ENCODE data around the gene MCAT.
"Not testable (repeated sequence)": the region's sequence is repeated elsewhere in the genome, so short reads cannot be mapped to it uniquely, and the experiment has no call there.

The MCAT gene

GRCh38 chr22:43152357-43153071, 9.3 kb upstream of the MCAT start:
- peak; percentile 72 to 77 for DNase-seq

GRCh38 chr22:43152003-43152356, 8.8 kb upstream of the MCAT start:
- no peak for DNase-seq

- peak; percentile 72 to 79 for DNase-seq
Measured at GRCh38 chr22:43151251-43152002, 8.2 kb upstream of the MCAT start, which contains the start of gene TSPO. Gene TSPO, plus strand, starts transcription at chr22:43151559. Its CDS starts 7,680 bp downstream, at chr22:43159239.

GRCh38 chr22:43150731-43151206, 7.6 kb upstream of the MCAT start:
- DNase-seq = no peak

DNA sequence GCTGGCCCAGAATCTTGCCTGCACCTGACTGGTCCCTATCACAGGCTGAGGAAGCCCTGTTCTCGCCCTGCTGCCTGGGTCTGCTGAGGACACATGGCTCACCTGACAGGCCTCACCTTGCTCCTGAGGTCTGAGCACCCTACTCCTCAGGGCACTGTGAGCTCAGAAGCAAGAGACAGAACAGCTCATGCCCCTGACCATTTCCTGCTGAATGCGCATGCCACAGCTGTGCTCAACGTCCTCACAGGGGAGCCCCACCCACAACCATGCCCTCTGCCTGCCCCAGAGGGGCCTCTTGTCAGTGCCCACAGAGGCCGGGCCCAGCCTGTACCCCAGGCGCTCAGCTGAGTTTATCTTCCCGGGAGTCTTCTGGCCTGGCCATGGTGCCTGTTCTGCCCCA, 5.4 kb upstream of the MCAT start:
- no peak for DNase-seq

GRCh38 chr22:43147821-43148220, 4.6 kb upstream of the MCAT start:
- no peak for DNase-seq

DNA sequence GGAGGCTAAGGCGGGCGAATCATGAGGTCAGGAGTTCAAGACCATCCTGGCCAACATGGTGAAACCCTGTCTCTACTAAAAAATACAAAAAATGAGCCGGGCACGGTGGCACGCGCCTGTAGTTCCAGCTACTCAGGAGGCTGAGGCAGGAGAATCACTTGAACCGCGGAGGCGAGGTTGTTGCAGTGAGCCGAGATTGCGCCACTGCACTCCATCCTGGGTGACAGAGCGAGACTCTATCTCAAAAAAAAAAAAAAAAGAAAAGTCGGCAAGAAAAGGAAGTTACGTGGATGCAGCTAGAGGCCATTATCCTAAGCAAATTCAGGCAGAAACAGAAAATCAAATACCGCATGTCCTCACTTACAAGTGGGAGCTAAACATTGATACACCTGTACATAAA, 3.1 kb upstream of the MCAT start:
- not testable (repeated sequence) for DNase-seq

GRCh38 chr22:43145371-43145770, 2.2 kb upstream of the MCAT start:
- DNase-seq = not testable (repeated sequence)

GRCh38 chr22:43144949-43145348, 1.8 kb upstream of the MCAT start:
- DNase-seq = no peak

- no peak for DNase-seq
Measured at GRCh38 chr22:43136801-43137200, 6.4 kb downstream of the MCAT start.

GRCh38 chr22:43136255-43136654, 6.9 kb downstream of the MCAT start:
- peak; percentile 42 to 58 for DNase-seq

DNA sequence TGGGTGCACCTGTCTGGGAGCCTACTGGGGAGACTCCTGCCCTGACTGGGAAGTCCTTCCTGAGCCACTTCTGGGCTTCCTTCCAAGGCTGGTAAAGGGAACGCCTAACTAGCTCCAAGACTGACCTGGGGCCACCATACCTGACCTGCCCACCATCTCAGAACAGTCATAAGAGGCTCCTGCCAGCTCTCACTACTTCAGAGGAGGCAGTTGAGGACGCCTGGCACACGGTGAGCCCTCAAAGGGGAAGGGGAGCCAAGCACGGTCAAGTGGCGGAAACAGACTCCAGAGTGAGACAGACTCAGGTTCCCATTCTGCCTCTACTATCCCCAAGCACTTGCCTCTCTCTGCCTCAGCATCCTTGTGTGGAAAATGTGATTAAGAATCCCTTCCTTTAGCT, 7.6 kb downstream of the MCAT start:
- no peak for DNase-seq

DNA sequence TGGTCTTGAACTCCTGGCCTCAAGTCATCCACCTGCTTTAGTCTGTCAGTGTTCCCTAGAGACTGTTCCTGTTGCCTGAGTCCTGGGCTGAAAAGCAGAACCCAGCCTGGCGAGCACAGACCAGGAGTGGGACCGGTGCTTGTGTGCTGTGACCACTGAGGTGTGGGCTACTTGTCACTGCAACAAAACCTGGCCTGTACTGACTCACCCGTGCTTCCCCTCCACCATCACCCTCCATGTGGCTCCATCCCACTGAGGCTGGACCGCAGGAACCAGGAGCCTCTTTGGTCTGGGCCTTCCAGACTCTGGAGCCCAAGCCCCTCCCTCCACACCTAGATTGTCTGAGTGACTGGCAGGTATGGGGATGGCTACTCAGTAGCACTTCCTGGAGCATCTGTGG, 8.6 kb downstream of the MCAT start:
- no peak for DNase-seq

- DNase-seq = no peak
Measured at GRCh38 chr22:43133401-43133800, 9.8 kb downstream of the MCAT start.

GRCh38 chr22:43131773-43132501, 11.3 kb downstream of the MCAT start:
- no peak for DNase-seq

DNA sequence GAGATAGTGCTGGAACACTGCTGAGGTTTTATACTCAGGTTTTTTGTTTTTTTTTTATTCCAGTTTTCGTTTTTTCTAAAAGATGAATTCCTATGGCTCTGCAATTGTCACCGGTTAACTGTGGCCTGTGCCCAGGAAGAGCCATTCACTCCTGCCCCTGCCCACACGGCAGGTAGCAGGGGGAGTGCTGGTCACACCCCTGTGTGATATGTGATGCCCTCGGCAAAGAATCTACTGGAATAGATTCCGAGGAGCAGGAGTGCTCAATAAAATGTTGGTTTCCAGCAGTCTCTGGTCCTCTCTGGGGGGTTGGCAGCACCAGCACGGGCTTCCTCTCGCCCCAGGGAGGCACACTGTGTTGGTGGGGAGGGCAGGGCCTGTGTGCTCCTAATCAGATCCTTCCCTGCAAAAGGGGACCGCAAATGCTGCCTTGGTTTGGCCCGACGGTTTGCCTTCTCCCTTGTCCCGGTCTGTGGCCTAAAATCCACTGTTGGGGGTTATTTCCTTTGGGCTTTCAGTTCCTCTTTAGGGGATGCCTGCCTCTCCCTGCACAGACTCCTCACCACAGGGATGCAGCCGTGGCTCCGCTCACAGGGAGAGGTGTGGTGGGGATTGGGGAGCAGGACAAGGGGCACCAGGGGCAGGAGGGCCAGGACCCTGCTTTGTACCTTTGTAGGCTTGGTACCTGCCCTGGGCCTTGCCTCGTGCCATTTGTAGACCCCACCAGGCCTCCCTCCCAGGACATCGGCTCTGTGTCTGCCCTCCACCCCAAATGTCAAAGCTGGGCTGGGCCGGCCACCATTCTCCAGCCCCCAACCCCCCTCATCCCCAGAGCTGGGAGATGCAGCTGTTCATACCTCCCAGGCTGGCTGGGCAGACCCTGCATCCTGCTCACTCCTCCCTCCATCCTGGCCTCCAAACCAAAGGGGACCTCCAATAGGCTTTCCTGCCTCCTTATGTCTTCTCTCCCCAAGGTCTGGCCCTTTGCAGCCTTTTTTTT, 13.5 kb downstream of the MCAT start:
- no peak for DNase-seq

- no peak for DNase-seq
Measured at GRCh38 chr22:43128928-43129424, 14.2 kb downstream of the MCAT start.

- no peak for DNase-seq
Measured at GRCh38 chr22:43128116-43128515, 15.1 kb downstream of the MCAT start.

- no peak for DNase-seq
Measured at GRCh38 chr22:43127166-43127908, 15.9 kb downstream of the MCAT start.

GRCh38 chr22:43126501-43127165, 16.6 kb downstream of the MCAT start:
- DNase-seq = no peak

DNA sequence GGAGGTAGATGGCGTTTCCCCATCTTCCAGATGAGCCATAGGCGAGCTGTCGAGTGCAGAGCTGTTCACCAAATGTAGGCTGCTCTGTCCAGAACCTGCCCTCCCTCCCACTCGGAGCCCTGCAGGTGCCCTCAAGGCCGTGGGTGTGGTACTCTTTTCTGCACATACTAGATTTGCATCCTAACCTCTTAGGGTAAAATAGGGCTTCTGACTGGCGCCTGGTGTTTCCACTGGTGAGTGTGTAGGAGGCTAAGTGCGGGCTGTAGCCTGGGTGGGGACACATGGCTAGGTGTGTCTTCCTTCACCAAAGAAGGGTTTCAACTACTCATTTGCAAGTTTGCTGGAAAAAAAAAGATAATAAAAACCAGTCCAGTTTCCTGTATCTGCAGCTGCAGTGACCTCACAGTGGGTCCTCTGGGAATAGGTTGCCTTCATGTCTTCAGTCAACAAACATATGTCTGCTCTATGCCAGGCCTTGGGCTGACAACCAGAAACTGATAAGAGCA, 24.2 kb downstream of the MCAT start:
- DNase-seq = no peak

All from activated T-cell treated with anti-CD3 and anti-CD28 coated beads, Interleukin-2, amount 50 U/mL, for 48 hours (primary cell).